Stomach (tissue), 4 donors: ENCODE data around the gene SNX9.

ENCODE experiments used
- POLR2AphosphoS5 ChIP-seq, 3 donors: sonication (generic); formaldehyde crosslinking; IDR thresholded peaks; one replicate each; pipeline ENCODE4 v1.6.1; 2016; ENCODE audit warnings: antibody characterized with exemption in 3 of 3
- TF ChIP-seq, protein P1 (sequence below), 7 experiments: fragments of 450-650 bp in 4 of 7; fragments of 200-600 bp in 3 of 7; sonication (generic) in 3 of 7; IDR thresholded peaks; one replicate each; pipeline ENCODE4 v1.5.1; 2016 to 2019; ENCODE audit warnings: antibody characterized with exemption in 7 of 7, control low read depth in 2 of 7, mild to moderate bottlenecking in 1 of 7

- TF ChIP-seq, protein P1, sequence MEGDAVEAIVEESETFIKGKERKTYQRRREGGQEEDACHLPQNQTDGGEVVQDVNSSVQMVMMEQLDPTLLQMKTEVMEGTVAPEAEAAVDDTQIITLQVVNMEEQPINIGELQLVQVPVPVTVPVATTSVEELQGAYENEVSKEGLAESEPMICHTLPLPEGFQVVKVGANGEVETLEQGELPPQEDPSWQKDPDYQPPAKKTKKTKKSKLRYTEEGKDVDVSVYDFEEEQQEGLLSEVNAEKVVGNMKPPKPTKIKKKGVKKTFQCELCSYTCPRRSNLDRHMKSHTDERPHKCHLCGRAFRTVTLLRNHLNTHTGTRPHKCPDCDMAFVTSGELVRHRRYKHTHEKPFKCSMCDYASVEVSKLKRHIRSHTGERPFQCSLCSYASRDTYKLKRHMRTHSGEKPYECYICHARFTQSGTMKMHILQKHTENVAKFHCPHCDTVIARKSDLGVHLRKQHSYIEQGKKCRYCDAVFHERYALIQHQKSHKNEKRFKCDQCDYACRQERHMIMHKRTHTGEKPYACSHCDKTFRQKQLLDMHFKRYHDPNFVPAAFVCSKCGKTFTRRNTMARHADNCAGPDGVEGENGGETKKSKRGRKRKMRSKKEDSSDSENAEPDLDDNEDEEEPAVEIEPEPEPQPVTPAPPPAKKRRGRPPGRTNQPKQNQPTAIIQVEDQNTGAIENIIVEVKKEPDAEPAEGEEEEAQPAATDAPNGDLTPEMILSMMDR (IDR thresholded peaks at IDR 0.05), result no peak
- no peak for TF ChIP-seq POLR2AphosphoS5 (IDR thresholded peaks at IDR 0.05)
These were observed 49.7 kb upstream of the SNX9 start for GRCh38 chr6:157773248-157773773.
